Mucosa of gallbladder (tissue), 1 donor: ENCODE results near the gene SLC17A4. TPM values are rescaled to one million over a fixed set of nuclear protein-coding genes. Genes with fewer than 3 reads are reported as not detected.
A peak's percentile ranks its signal among the peaks of the same experiment; 100 is the strongest.

Experiments used
- DNase-seq: peaks from one replicate; pipeline ENCODE4 v3.0.0-alpha.2; 2020; ENCODE audit warnings: low spot score
- total RNA-seq: library from RNA; stranded (reverse); gene quantifications from one replicate; pipeline ENCODE4 v1.2.1, GENCODE V29; 2021
- donor health status: DM: no; HTN: no; CAD: no.

Gene SLC17A4
- 62.7 TPM for total RNA-seq

- DNase-seq = no peak
Observed at GRCh38 chr6:25754535-25754934, at the start of gene SLC17A4. Gene SLC17A4 (plus strand): TSS chr6:25754742. CDS start chr6:25761963, 7,221 bp downstream.

- DNase-seq = no peak
Observed at GRCh38 chr6:25706314-25707014, 48.1 kb upstream of the SLC17A4 start.

- no peak for DNase-seq
Observed at GRCh38 chr6:25709761-25710160, 44.8 kb upstream of the SLC17A4 start.

- no peak for DNase-seq
Observed at GRCh38 chr6:25710287-25710686, 44.3 kb upstream of the SLC17A4 start.

GRCh38 chr6:25713824-25714223 is 40.7 kb upstream of the SLC17A4 start:
- DNase-seq = no peak

- DNase-seq = no peak
Observed at GRCh38 chr6:25714765-25715164, 39.8 kb upstream of the SLC17A4 start.

- DNase-seq = no peak
Observed at GRCh38 chr6:25715794-25716193, 38.7 kb upstream of the SLC17A4 start.

- no peak for DNase-seq
Observed at GRCh38 chr6:25717866-25718740, 36.4 kb upstream of the SLC17A4 start.

- DNase-seq = no peak
Observed at GRCh38 chr6:25726122-25726911, 28.2 kb upstream of the SLC17A4 start.

GRCh38 chr6:25727028-25727427 is 27.5 kb upstream of the SLC17A4 start:
- DNase-seq = no peak

- no peak for DNase-seq
Observed at GRCh38 chr6:25730907-25731306, 23.6 kb upstream of the SLC17A4 start.

- DNase-seq = no peak
Observed at GRCh38 chr6:25731721-25732120, 22.8 kb upstream of the SLC17A4 start.

- DNase-seq = no peak
Observed at GRCh38 chr6:25732468-25733198, 21.9 kb upstream of the SLC17A4 start.

- no peak for DNase-seq
Observed at GRCh38 chr6:25735261-25735660, 19.3 kb upstream of the SLC17A4 start.

- DNase-seq = no peak
Observed at GRCh38 chr6:25743868-25744267, 10.7 kb upstream of the SLC17A4 start.

GRCh38 chr6:25745836-25746235 is 8.7 kb upstream of the SLC17A4 start:
- no peak for DNase-seq

- no peak for DNase-seq
Observed at GRCh38 chr6:25746968-25747367, 7.6 kb upstream of the SLC17A4 start.

GRCh38 chr6:25747477-25747876 is 7.1 kb upstream of the SLC17A4 start:
- DNase-seq = no peak

- DNase-seq = no peak
Observed at GRCh38 chr6:25748049-25748448, 6.5 kb upstream of the SLC17A4 start.

GRCh38 chr6:25748601-25749517 is 5.7 kb upstream of the SLC17A4 start:
- DNase-seq = peak; percentile 77
